Naive B cell (primary cell): ENCODE data around the gene RGPD5. TPM values are rescaled to one million over a fixed set of nuclear protein-coding genes. Genes with fewer than 3 reads are reported as not detected.
"Not testable (repeated sequence)": the region's sequence is repeated elsewhere in the genome, so short reads cannot be mapped to it uniquely, and the experiment has no call there.

Experiments used
- ATAC-seq, 2 donors: fragments of 150-1000 bp; cut with Tn5 transposase; 2 replicates each; pipeline ENCODE4 v1.10.0; 2021; ENCODE audit warnings: low read depth in 2 of 2, mild to moderate bottlenecking in 2 of 2, moderate library complexity in 2 of 2
- DNase-seq: peaks from one replicate; pipeline ENCODE4 v3.0.0; 2022
- H3K27ac Mint-ChIP-seq, 6 donors: one replicate each; pipeline ENCODE4 v1.8.0; 2020 to 2022; ENCODE audit warnings: mild to moderate bottlenecking in 6 of 6, mixed read lengths in 6 of 6, moderate library complexity in 5 of 6, inconsistent platforms in 2 of 6
- H3K27me3 Mint-ChIP-seq, 3 donors: one replicate each; pipeline ENCODE4 v1.8.0; 2021 to 2022; ENCODE audit warnings: mixed read lengths in 3 of 3, mild to moderate bottlenecking in 1 of 3
- H3K36me3 Mint-ChIP-seq, 2 donors: one replicate each; pipeline ENCODE4 v1.8.0; 2020 to 2022; ENCODE audit warnings: mixed read lengths in 2 of 2, inconsistent platforms in 1 of 2, mild to moderate bottlenecking in 1 of 2
- H3K4me1 Mint-ChIP-seq, 3 donors: one replicate each; pipeline ENCODE4 v1.8.0; 2020 to 2022; ENCODE audit warnings: mixed read lengths in 3 of 3, inconsistent platforms in 1 of 3, mild to moderate bottlenecking in 1 of 3, moderate library complexity in 1 of 3
- H3K4me3 Mint-ChIP-seq, 8 donors: one replicate each; pipeline ENCODE4 v1.8.0; 2020 to 2022; ENCODE audit warnings: mild to moderate bottlenecking in 8 of 8, mixed read lengths in 8 of 8, moderate library complexity in 8 of 8, inconsistent platforms in 2 of 8
- H3K9me3 Mint-ChIP-seq, 7 donors: one replicate each; pipeline ENCODE4 v1.8.0; 2020 to 2022; ENCODE audit warnings: mixed read lengths in 7 of 7, mild to moderate bottlenecking in 5 of 7, inconsistent platforms in 2 of 7, moderate library complexity in 1 of 7
- polyA plus RNA-seq, 6 donors: library from polyadenylated mRNA; unstranded; fragments of 300-500 nt; fragmentation: Illumina TruSeq; gene quantifications; one replicate each; pipeline ENCODE4 v1.2.3, GENCODE V29; 2021; ENCODE audit warnings: low read depth in 6 of 6

The RGPD5 gene
- polyA plus RNA-seq, 6 donors from 2014 or later = 3.6 to 12.2 (median 4.9) TPM

GRCh38 chr2:109898462-109899336 lies 104.6 kb downstream of the RGPD5 start, which contains the start of gene LIMS3:
Gene LIMS3 (plus strand): TSS chr2:109898688. CDS start chr2:109898729, 41 bp downstream.
- not testable (repeated sequence) for H3K9me3 Mint-ChIP-seq, DNase-seq, H3K36me3 Mint-ChIP-seq, H3K4me1 Mint-ChIP-seq, H3K27me3 Mint-ChIP-seq, H3K4me3 Mint-ChIP-seq, ATAC-seq, H3K27ac Mint-ChIP-seq

GRCh38 chr2:109905796-109906195 lies 111.7 kb downstream of the RGPD5 start:
- H3K9me3 Mint-ChIP-seq, DNase-seq, ATAC-seq, H3K36me3 Mint-ChIP-seq, H3K4me3 Mint-ChIP-seq, H3K27me3 Mint-ChIP-seq, H3K27ac Mint-ChIP-seq, H3K4me1 Mint-ChIP-seq: not testable (repeated sequence)

Other genes with a start within 250 kb of the RGPD5 start
- gene SEPTIN10, start 180.3 kb upstream of the RGPD5 start, polyA plus RNA-seq = 1 to 10 TPM in 2 of 6 donors, under 1 TPM in 3, not detected in 1; 0.41 to 1.8 (median 0.84) TPM
- under 1 TPM in 5 of 6 donors, not detected in 1; 0.08 to 0.61 (median 0.25) TPM for gene SOWAHC, start 179.9 kb upstream of the RGPD5 start, polyA plus RNA-seq
- gene LIMS3, start 104.4 kb downstream of the RGPD5 start, polyA plus RNA-seq = 1 to 10 TPM in 1 of 6 donors, under 1 TPM in 3, not detected in 2; 0.27 to 1.3 (median 0.73) TPM